Transverse colon (tissue), 4 donors: ENCODE measurements around the gene PRKCQ. TPM values are rescaled to one million over a fixed set of nuclear protein-coding genes. Genes with fewer than 3 reads are reported as not detected.

Experiments
- DNase-seq: peaks from one replicate; pipeline ENCODE4 v3.0.0-alpha.2; 2019
- H3K27ac ChIP-seq, 4 donors: fragments of 200-600 bp; sonication (generic); 2 replicates each; pipeline ENCODE4 v1.5.1; 2016 to 2018; ENCODE audit warnings: inconsistent platforms in 4 of 4
- H3K27me3 ChIP-seq: fragments of 200-600 bp; sonication (generic); 2 replicates; pipeline ENCODE4 v1.5.1; 2017; ENCODE audit warnings: inconsistent platforms
- H3K36me3 ChIP-seq, 4 donors: fragments of 200-600 bp; sonication (generic); 2 replicates each; pipeline ENCODE4 v1.5.1; 2017 to 2019; ENCODE audit warnings: inconsistent platforms in 4 of 4
- H3K4me1 ChIP-seq, 4 donors: fragments of 200-600 bp; sonication (generic); 2 replicates each; pipeline ENCODE4 v1.5.1; 2017 to 2020; ENCODE audit warnings: inconsistent platforms in 4 of 4
- H3K4me3 ChIP-seq, 4 donors: fragments of 200-600 bp; sonication (generic); 1 replicate in 1 of 4; 2 replicates in 3 of 4; pipeline versions ENCODE4 v1.5.1 to v1.6.1; 2017 to 2019; ENCODE audit warnings: inconsistent platforms in 4 of 4
- H3K9me3 ChIP-seq, 2 donors: fragments of 200-600 bp; sonication (generic); 2 replicates each; pipeline ENCODE4 v1.5.1; 2017 to 2019; ENCODE audit warnings: inconsistent platforms in 2 of 2
- EP300 ChIP-seq: sonication (generic); formaldehyde crosslinking; IDR thresholded peaks from one replicate; pipeline ENCODE4 v1.6.1; 2017; ENCODE audit warnings: antibody characterized with exemption, low read depth
- POLR2A ChIP-seq: fragments of 450-650 bp; IDR thresholded peaks from one replicate; pipeline ENCODE4 v1.6.1; 2016; ENCODE audit warnings: antibody characterized with exemption, mild to moderate bottlenecking, moderate library complexity
- POLR2AphosphoS5 ChIP-seq, 3 donors: sonication (generic); formaldehyde crosslinking; IDR thresholded peaks; one replicate each; pipeline ENCODE4 v1.6.1; 2016; ENCODE audit warnings: antibody characterized with exemption in 3 of 3
- WGBS, 2 donors: methylation state at CpG; one replicate each; pipeline ENCODE4 v1.1.5; 2018; ENCODE audit warnings: low coverage in 1 of 2; 5-methylcytosine and 5-hydroxymethylcytosine counted together
- in situ Hi-C, 4 donors: fragments of 200-750 bp; cut with MboI; loops; one replicate each; pipeline versions ENCODE4 v1.15.0 to v1.15.1; 2017; ENCODE audit warnings: low sequenced_read_pairs in 3 of 4, low pct_ligation_motif_present in 1 of 4, low pct_unique_long_range_greater_than_20kb in 1 of 4
- intact Hi-C: fragments of 100-400 bp; cut with DNase I; formaldehyde crosslinking; loops from one replicate; pipeline ENCODE4 v1.15.1; 2023; ENCODE audit warnings: low total_unique reads
- total RNA-seq, 4 donors: library from RNA; depleted of rRNA; stranded (reverse); fragments of >200 nt; gene quantifications; one replicate each; pipeline ENCODE4 v1.1.0, GENCODE V29; 2016
- TF ChIP-seq, protein P1 (sequence below), 5 experiments: fragments of 200-600 bp in 3 of 5; fragments of 450-650 bp in 2 of 5; sonication (generic) in 3 of 5; IDR thresholded peaks; 1 replicate in 2 of 5; 2 replicates in 3 of 5; pipeline ENCODE4 v1.5.1; 2016 to 2017; ENCODE audit warnings: antibody characterized with exemption in 5 of 5, inconsistent platforms in 3 of 5, mild to moderate bottlenecking in 2 of 5, moderate library complexity in 1 of 5

PRKCQ gene
- total RNA-seq, 4 donors from 2014 or later, result 0.60 to 2.7 (median 1.2) TPM

DNA sequence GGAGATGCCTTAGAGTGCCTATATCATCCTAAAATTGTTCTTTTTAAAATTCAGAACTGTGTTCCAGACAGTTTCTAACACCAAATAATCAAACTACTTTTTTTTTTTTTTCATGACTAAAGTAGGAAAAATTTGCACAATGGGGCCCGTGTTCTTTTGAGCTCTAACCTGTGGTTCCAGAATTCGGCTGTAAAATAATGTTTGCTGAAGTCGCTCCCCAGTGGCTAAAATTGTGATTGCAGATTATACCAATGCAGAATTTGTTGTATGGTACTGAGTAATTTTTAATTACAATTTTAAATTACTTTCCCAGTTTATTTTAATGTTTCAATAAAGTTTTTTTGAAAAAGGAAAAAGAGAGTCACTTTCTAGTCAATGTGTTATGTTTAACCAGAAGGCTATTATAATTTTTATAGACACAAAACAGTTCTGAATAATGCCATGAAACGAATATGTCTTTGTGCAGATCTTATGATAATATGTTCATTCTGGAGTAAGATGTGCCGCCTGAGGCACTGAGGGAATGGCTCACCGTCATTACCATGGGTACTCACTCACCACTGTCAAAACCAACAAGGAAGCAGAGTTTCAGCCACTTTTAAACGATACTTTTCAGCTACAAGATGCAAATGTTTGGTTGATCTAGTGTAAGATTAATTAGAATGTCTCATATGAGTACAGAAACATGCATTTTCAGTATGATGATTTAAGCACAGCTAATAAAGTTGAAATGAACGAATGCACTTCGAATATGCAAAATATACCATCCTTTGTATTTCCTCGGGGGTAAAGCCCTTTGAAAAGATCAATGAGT lies 173.6 kb downstream of the PRKCQ start:
- DNase-seq, result no peak
- Histone ChIP-seq H3K27me3 (no peaks in the 10 kb centered on the region), H3K4me3 (no peak overlapping the region), H3K9me3 (no peaks in the 10 kb centered on the region), H3K4me1 (peaks cover 0 to 23% (median 8%) of the 10 kb centered on the region in 4 donors), H3K36me3 (no peaks in the 10 kb centered on the region), H3K27ac (no peak overlapping the region)
- in situ Hi-C loops (loop anchor here in 1 of 4 donors (25.0 kb wide), 1 partner anchor 256 kb away; no protein-coding TSS in a partner anchor), intact Hi-C loops (no loop called here)
- whole genome bisulfite sequencing, 2 donors, result 44 to 58% methylated on average over 10 of the region's 10 CpGs
- TF ChIP-seq EP300, result no peak
- TF ChIP-seq POLR2A, result no peak
- TF ChIP-seq, protein P1, sequence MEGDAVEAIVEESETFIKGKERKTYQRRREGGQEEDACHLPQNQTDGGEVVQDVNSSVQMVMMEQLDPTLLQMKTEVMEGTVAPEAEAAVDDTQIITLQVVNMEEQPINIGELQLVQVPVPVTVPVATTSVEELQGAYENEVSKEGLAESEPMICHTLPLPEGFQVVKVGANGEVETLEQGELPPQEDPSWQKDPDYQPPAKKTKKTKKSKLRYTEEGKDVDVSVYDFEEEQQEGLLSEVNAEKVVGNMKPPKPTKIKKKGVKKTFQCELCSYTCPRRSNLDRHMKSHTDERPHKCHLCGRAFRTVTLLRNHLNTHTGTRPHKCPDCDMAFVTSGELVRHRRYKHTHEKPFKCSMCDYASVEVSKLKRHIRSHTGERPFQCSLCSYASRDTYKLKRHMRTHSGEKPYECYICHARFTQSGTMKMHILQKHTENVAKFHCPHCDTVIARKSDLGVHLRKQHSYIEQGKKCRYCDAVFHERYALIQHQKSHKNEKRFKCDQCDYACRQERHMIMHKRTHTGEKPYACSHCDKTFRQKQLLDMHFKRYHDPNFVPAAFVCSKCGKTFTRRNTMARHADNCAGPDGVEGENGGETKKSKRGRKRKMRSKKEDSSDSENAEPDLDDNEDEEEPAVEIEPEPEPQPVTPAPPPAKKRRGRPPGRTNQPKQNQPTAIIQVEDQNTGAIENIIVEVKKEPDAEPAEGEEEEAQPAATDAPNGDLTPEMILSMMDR (IDR thresholded peaks at IDR 0.05), result peak in 4 of 5 experiments; percentile 39 to 52 (median 44)

- intact Hi-C loops, result no loop called here
- H3K4me3 ChIP-seq, result no peak overlapping the region
- 88 to 100% methylated on average over 1 to 3 of the region's 3 CpGs for WGBS, 2 donors
- H3K36me3 ChIP-seq, result no peaks in the 10 kb centered on the region
- no peak overlapping the region for H3K27ac ChIP-seq
- no peaks in the 10 kb centered on the region for H3K27me3 ChIP-seq
- no peaks in the 10 kb centered on the region for H3K9me3 ChIP-seq
- TF ChIP-seq EP300, result no peak
- TF ChIP-seq, protein P1 (IDR thresholded peaks at IDR 0.05), result no peak
- in situ Hi-C loops, result loop anchor here in 1 of 4 donors (25.0 kb wide), 1 partner anchor 257 kb away; no protein-coding TSS in a partner anchor
- DNase-seq, result no peak
- peaks cover 0 to 27% (median 8%) of the 10 kb centered on the region in 4 donors for H3K4me1 ChIP-seq
Observed at GRCh38 chr10:6405713-6406112, 174.4 kb downstream of the PRKCQ start.

DNA sequence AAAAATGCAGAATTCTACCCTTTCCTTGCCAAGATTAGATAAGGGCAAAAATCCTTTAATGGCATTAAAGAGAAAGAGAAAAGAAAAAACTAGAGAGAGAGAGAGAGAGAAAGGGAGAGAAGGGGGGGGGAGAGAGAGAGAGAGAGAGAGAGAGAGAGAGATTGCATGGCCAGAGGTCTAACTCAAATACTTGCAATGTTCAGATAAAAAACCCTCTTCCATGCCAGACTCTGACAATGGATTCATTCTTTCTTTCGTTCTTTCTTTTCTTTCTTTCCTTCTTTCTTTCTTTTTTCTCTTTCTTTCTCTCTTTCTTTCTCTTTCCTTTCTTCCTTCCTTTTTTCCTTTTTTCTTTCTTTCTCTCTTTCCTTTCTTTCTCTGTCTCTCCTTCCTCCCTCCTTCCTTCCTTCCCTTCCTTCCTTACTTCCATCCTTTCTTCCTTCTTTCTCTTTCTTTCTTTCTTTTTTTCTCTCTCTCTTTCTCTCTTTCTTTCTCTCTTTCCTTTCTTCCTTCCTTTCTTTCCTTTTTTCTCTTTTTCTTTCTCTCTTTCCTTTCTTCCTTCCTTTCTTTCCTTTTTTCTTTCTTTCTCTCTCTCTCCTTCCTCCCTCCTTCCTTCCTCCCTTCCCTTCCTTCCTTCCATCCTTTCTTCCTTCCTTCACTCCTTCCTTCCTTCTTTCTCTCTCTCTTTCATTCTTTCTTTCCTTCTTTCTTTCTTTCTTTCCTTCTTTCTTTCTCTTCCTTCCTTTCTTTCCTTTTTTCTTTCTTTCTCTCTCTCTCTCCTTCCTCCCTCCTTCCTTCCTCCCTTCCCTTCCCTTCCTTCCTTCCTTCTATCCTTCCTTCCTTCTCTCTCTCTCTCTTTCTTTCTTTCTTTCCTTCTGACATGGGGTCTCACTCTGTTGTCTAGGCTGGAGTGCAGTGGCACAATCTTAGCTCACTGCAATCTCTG lies 175.7 kb downstream of the PRKCQ start:
- H3K27me3 ChIP-seq, result no peaks in the 10 kb centered on the region
- TF ChIP-seq POLR2A (no peak), POLR2AphosphoS5 (IDR thresholded peaks at IDR 0.05) (no peak), EP300 (no peak)
- TF ChIP-seq, protein P1 (IDR thresholded peaks at IDR 0.05), result no peak
- peaks cover 0 to 15% (median 2%) of the 10 kb centered on the region in 4 donors for H3K4me1 ChIP-seq
- H3K9me3 ChIP-seq, result no peaks in the 10 kb centered on the region
- 67% methylated on average over 1 of the region's 1 CpG; no CpG with 5 or more reads in 1 of the 2 donors for WGBS, 2 donors
- H3K36me3 ChIP-seq, result no peaks in the 10 kb centered on the region
- DNase-seq, result no peak
- H3K4me3 ChIP-seq, result no peak overlapping the region
- in situ Hi-C loops, result loop anchor here in 2 of 4 donors (5.0 to 25.0 kb wide), 2 partner anchors 258 to 297 kb away; no protein-coding TSS in a partner anchor
- H3K27ac ChIP-seq, result no peak overlapping the region
- intact Hi-C loops, result loop anchor here (5.0 kb wide), 1 partner anchor 297 kb away; no protein-coding TSS in a partner anchor

DNA sequence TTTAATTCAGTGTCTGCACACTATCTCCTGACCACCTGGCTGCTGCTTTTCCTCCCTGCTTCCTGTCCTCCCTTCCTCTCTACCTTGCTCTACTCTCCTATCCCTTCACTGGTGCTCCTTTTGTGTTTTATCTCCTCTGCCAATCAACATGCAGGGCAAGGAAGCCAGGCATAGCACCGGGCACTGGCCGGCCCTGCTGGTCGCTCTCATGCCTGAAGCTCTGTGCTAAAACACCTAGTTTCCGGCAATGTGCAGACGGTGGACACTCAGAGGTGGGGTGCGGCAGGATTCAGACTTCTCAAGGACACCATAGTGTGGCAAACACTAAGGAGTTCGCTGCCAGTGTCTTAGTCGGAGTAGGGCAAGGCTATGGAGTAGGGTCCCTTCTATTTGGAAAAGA lies 177.1 kb downstream of the PRKCQ start:
- Histone ChIP-seq H3K27me3 (no peaks in the 10 kb centered on the region), H3K36me3 (no peaks in the 10 kb centered on the region), H3K4me1 (peaks cover 0 to 11% (median 2%) of the 10 kb centered on the region in 4 donors), H3K4me3 (no peak overlapping the region), H3K9me3 (no peaks in the 10 kb centered on the region), H3K27ac (no peak overlapping the region)
- TF ChIP-seq, protein P1 (IDR thresholded peaks at IDR 0.05), result no peak
- TF ChIP-seq POLR2A, result no peak
- no peak for TF ChIP-seq EP300
- TF ChIP-seq POLR2AphosphoS5 (IDR thresholded peaks at IDR 0.05), result no peak
- in situ Hi-C loops (loop anchor here in 2 of 4 donors (5.0 to 25.0 kb wide), 2 partner anchors 259 to 296 kb away; no protein-coding TSS in a partner anchor), intact Hi-C loops (loop anchor here (5.0 kb wide), 1 partner anchor 296 kb away; no protein-coding TSS in a partner anchor)
- WGBS, 2 donors, result 74% methylated on average over 8 of the region's 8 CpGs
- no peak for DNase-seq
